CD1c-positive myeloid dendritic cell (primary cell): ENCODE results near the gene EPS15.
"Not testable (repeated sequence)": the region's sequence is repeated elsewhere in the genome, so short reads cannot be mapped to it uniquely, and the experiment has no call there.

ENCODE experiments used
- DNase-seq: peaks from one replicate; pipeline ENCODE4 v3.0.0-alpha.2; 2016; ENCODE audit errors: extremely low spot score

The EPS15 gene

GRCh38 chr1:51336711-51337110, 182.4 kb downstream of the EPS15 start:
- no peak for DNase-seq

GRCh38 chr1:51336004-51336403, 183.1 kb downstream of the EPS15 start:
- no peak for DNase-seq

GRCh38 chr1:51331206-51332100, 187.6 kb downstream of the EPS15 start:
- peak; percentile 48 for DNase-seq

GRCh38 chr1:51330331-51331201, 188.5 kb downstream of the EPS15 start, which contains the start of gene TTC39A:
TTC39A (minus strand) TSS chr1:51330562; CDS start chr1:51330477, 85 bp downstream.
- no peak for DNase-seq

GRCh38 chr1:51329443-51330325, 189.4 kb downstream of the EPS15 start:
- no peak for DNase-seq

- no peak for DNase-seq
Observed at GRCh38 chr1:51328926-51329325, 190.1 kb downstream of the EPS15 start.

GRCh38 chr1:51328279-51328678, 190.8 kb downstream of the EPS15 start:
- no peak for DNase-seq

GRCh38 chr1:51327386-51327785, 191.7 kb downstream of the EPS15 start:
- no peak for DNase-seq

GRCh38 chr1:51326839-51327238, 192.2 kb downstream of the EPS15 start:
- DNase-seq, result no peak

GRCh38 chr1:51325878-51326755, 192.9 kb downstream of the EPS15 start:
- no peak for DNase-seq

GRCh38 chr1:51325391-51325790, 193.7 kb downstream of the EPS15 start:
- no peak for DNase-seq

GRCh38 chr1:51325011-51325385, 194.1 kb downstream of the EPS15 start:
- DNase-seq, result not testable (repeated sequence)

GRCh38 chr1:51324251-51325010, 194.6 kb downstream of the EPS15 start:
- DNase-seq, result no peak

- no peak for DNase-seq
Observed at GRCh38 chr1:51323778-51324177, 195.3 kb downstream of the EPS15 start.

GRCh38 chr1:51322417-51323101, 196.5 kb downstream of the EPS15 start:
- DNase-seq, result no peak

GRCh38 chr1:51321924-51322280, 197.2 kb downstream of the EPS15 start:
- DNase-seq, result no peak

- no peak for DNase-seq
Observed at GRCh38 chr1:51320967-51321923, 197.8 kb downstream of the EPS15 start.

GRCh38 chr1:51317798-51318197, 201.3 kb downstream of the EPS15 start:
- DNase-seq, result no peak
